Stimulated activated CD8-positive, alpha-beta memory T cell treated with anti-CD3 and anti-CD28 coated beads, Interleukin-15, amount 100 ng/mL, for 4 hours (primary cell): Measurements from ENCODE around the gene MED23.

Experiments used
- DNase-seq, 2 donors: peaks; one replicate each; pipeline ENCODE4 v3.0.0-alpha.2; 2020; ENCODE audit warnings: low read depth in 2 of 2

The MED23 gene

GRCh38 chr6:131640100-131640499, 12.1 kb upstream of the MED23 start:
- no peak for DNase-seq

- no peak for DNase-seq
Measured at GRCh38 chr6:131638013-131638412, 10.0 kb upstream of the MED23 start.

- no peak for DNase-seq
Measured at GRCh38 chr6:131636880-131637792, 9.1 kb upstream of the MED23 start, which contains the start of gene ENPP3. TSS of gene ENPP3 (plus strand) at chr6:131637302. CDS start at chr6:131637385, 83 bp downstream.

GRCh38 chr6:131635384-131636340, 7.6 kb upstream of the MED23 start:
- no peak for DNase-seq

- DNase-seq, result no peak
Measured at GRCh38 chr6:131631625-131632289, 3.7 kb upstream of the MED23 start.

DNA sequence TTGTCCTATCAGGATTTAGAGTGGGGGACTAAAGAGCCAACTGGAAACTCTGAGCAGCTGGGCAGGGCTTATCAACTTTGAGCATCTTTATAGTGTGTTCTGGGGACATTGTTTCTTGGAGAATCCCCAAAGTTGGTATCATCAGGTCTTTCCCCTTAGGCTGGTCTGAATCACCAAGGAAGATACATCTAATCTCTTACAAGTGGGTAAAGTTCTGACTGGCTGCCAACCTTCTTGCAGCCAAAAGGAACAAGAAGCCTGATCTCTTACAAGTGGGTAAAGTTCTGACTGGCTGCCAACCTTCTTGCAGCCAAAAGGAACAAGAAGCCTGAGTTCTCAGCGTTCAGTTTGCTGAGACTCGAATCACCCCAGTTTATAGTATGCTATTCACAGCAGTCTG, 1.6 kb upstream of the MED23 start:
- DNase-seq, result no peak

DNA sequence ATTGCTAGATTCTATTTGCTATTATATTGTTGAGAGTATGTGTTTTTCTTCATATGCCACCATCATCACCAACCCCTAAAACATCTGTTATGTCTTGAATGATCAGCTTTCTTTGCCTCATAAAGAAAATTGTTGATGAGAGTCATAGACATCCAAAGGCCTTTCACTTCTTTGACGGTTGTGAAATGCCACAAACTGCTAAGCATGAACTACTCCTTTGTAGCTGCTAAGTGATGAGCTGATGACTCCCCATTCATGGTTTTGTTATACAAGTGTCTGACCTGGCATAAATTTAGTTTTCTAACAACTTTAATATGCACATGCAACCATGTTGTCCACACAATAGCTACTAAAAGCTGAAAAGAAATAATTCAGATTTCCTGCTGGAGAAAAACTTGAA, 684 bp upstream of the MED23 start:
- DNase-seq, result no peak

GRCh38 chr6:131615275-131615674, 12.8 kb downstream of the MED23 start:
- no peak for DNase-seq

DNA sequence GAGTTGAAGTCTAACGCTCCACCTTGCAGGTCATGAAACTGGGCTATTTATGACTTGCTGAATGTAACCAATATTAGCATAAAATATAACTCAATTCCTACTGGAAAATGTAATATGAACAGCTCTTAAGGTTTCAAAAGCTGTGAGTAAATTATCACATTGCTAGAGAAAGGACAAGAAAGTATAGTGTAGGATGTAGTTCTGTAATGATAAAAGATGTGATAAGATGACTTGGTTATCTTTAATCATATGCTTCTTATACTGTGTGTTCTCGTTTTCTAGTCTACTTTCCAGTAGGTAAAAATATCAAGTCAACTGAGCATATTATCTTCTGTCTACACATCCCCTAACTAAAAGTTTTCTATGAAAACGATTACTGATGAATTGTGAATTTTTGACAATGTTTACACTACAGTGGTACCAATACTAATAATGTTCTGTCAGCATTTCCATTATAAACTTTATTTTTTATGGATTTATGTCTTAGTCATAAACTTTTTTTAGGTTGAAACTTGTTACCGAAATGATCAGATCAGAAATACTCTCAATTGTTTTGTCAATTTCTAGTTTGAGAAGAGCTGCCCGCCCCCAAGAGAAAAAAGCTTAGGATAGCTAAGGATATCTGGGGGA, 14.6 kb downstream of the MED23 start:
- DNase-seq, result no peak

- no peak for DNase-seq
Measured at GRCh38 chr6:131602781-131603312, 25.2 kb downstream of the MED23 start.

GRCh38 chr6:131600716-131601115, 27.3 kb downstream of the MED23 start:
- DNase-seq, result no peak

GRCh38 chr6:131597446-131597845, 30.6 kb downstream of the MED23 start:
- no peak for DNase-seq

DNA sequence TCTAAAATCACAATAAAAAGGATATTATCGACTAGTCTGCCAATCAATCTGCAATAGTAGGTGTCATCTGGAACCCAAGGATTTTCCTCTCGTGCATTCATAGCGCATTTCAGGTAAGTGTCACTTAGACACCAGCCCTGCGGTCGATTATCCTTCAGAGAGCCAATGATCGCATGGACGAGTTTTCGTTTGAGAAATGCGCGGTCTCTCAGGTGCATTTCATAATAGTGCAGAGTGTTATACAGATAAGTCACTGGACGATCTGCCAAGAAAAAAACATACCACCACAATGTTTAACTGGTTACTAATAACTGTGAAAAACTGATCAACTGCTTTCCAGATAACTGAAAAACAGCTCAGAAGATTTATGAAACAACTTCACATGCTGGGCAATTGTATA, 34.0 kb downstream of the MED23 start:
- DNase-seq, result no peak

GRCh38 chr6:131592935-131593334, 35.1 kb downstream of the MED23 start:
- no peak for DNase-seq

GRCh38 chr6:131588643-131589042, 39.4 kb downstream of the MED23 start:
- DNase-seq, result no peak

- DNase-seq, result no peak
Measured at GRCh38 chr6:131587909-131588308, 40.1 kb downstream of the MED23 start.

DNA sequence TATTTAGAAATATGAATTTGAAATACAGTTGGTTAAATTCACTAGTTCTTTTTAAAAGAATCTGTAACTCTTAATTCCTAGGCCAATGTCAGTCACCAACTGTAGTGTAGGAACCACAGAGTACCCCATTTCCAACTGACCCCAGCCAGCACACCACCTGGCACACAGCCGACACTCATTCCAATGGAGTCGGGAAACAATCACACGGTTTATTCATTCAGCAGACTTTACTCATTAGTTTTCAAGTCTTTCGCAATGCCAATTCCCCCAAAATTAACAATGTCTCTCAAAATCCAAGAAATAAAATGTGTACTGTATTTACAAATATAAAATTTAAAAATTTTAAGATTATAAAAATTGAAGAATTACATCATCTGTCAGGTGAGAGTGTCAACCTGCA, 41.5 kb downstream of the MED23 start:
- DNase-seq, result no peak

- DNase-seq, result no peak
Measured at GRCh38 chr6:131581523-131581922, 46.5 kb downstream of the MED23 start.

DNA sequence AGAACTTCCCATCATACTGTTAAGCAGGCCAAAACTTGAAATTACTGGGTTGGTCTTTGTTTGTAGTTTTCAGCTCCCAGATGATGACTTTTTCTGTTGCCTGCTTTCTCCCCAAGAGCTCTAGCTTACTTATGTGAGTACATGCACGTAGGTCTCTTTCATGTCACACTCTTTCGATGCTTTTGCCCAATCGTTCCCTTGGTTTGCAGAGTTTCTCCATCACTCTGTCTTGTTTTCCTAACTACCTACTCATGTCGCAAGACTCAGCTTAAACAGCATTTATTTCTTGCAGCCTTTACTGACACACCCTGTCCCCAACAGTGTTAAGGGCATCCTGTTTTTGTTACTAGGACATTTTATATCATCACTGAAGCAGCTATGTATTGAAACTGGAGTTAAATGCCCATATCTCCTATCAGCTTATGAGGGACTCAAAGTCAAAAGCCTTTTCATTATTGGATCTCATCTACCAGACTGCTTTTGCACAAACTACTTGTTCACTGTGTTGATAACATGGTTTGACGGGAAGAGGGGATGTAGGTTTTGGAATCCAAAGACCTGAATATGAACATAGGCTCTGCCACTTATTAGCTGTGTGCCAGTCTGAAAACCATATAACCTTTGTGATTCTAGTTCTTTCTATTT, 52.1 kb downstream of the MED23 start:
- DNase-seq, result no peak

DNA sequence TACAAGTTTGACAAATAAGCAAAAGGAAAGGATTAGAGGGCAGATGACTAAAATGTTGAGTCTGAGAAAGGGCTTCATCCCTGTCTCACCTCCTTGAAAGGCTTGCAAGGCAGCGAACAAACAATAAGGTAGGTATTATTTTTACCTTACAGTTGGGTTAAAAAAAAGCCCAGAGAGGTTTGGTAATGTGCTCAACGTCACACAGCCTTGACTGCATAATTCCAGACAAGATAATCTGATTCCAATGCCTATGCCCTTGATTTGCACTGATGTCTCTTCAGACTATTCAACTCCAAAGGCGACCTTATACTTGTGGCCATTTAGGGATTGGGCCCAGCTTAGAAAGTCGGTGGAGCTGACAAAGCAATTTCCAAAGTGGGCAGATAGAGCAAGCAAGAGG, 53.4 kb downstream of the MED23 start:
- no peak for DNase-seq

DNA sequence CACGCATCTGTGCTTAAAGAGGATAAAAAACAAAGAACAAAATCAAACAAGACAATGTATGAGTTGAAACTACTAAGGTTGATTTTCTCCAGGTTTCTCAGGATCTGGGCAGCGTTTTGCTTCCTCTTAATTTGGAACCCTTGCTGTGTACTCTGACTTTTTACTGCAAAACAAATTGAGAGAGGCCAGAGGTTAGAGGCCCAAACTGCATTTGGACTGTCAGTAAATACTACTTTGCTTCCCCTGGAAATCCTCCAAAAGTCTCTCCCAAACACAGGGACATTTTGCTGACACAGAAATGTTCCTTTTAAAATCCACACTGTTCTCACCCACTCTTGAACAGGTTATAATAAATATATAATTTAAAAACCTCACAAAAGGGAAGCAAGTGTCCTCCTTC, 53.9 kb downstream of the MED23 start:
- no peak for DNase-seq
